B cell (primary cell): ENCODE data around the gene CDKAL1.

Experiments
- EZH2 ChIP-seq: IDR thresholded peaks from 2 replicates; pipeline ENCODE4 v1.6.1; 2012; ENCODE audit warnings: borderline replicate concordance, low read depth, mild to moderate bottlenecking, moderate library complexity, low read length; ENCODE audit not compliant: insufficient read depth, poor library complexity, severe bottlenecking
- TF ChIP-seq, protein P1 (sequence below): fragments of 200-600 bp; IDR thresholded peaks from one replicate; pipeline ENCODE4 v1.8.0; 2022; ENCODE audit warnings: antibody characterized with exemption, mild to moderate bottlenecking

DNA sequence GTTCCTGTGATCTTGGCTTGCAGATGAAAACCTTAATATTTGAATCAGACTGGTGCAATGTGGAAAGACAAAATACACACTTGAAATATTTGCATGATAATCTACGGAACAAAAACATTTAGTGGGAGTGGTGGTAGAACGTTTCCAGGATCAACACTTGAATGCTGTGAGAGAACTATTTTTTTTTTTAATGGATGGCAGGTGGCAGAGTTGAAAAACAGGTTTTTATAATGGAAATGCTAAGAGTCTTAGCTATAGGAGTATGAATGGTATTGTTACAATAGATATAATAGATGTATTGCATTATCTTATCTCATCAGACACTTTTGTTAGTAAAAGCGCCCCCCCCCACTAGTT, 49.2 kb downstream of the CDKAL1 start:
- TF ChIP-seq, protein P1, sequence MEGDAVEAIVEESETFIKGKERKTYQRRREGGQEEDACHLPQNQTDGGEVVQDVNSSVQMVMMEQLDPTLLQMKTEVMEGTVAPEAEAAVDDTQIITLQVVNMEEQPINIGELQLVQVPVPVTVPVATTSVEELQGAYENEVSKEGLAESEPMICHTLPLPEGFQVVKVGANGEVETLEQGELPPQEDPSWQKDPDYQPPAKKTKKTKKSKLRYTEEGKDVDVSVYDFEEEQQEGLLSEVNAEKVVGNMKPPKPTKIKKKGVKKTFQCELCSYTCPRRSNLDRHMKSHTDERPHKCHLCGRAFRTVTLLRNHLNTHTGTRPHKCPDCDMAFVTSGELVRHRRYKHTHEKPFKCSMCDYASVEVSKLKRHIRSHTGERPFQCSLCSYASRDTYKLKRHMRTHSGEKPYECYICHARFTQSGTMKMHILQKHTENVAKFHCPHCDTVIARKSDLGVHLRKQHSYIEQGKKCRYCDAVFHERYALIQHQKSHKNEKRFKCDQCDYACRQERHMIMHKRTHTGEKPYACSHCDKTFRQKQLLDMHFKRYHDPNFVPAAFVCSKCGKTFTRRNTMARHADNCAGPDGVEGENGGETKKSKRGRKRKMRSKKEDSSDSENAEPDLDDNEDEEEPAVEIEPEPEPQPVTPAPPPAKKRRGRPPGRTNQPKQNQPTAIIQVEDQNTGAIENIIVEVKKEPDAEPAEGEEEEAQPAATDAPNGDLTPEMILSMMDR, result no peak
- TF ChIP-seq EZH2, result no peak
